Osteocyte (in vitro differentiated cells): ENCODE results near the gene MAGED1. TPM values are rescaled to one million over a fixed set of nuclear protein-coding genes. Genes with fewer than 3 reads are reported as not detected.
A peak's percentile ranks its signal among the peaks of the same experiment; 100 is the strongest.

ENCODE experiments used
- DNase-seq: peaks from one replicate; pipeline ENCODE4 v3.0.0; 2021; ENCODE audit warnings: mixed read lengths; ENCODE audit not compliant: unreplicated experiment; ENCODE audit errors: extremely low spot score
- H3K27ac Mint-ChIP-seq: one replicate; pipeline ENCODE4 v1.8.0; 2021; ENCODE audit warnings: mild to moderate bottlenecking, mixed read lengths; ENCODE audit not compliant: unreplicated experiment
- H3K27me3 Mint-ChIP-seq: one replicate; pipeline ENCODE4 v1.8.0; 2021; ENCODE audit warnings: mixed read lengths; ENCODE audit not compliant: unreplicated experiment
- H3K36me3 Mint-ChIP-seq: one replicate; pipeline ENCODE4 v1.8.0; 2021; ENCODE audit warnings: mixed read lengths; ENCODE audit not compliant: unreplicated experiment
- H3K4me1 Mint-ChIP-seq: one replicate; pipeline ENCODE4 v1.8.0; 2021; ENCODE audit warnings: mixed read lengths; ENCODE audit not compliant: unreplicated experiment
- H3K4me3 Mint-ChIP-seq: one replicate; pipeline ENCODE4 v1.8.0; 2021; ENCODE audit warnings: mild to moderate bottlenecking, moderate library complexity, mixed read lengths; ENCODE audit not compliant: unreplicated experiment
- H3K9me3 Mint-ChIP-seq: one replicate; pipeline ENCODE4 v1.8.0; 2021; ENCODE audit warnings: mixed read lengths; ENCODE audit not compliant: unreplicated experiment
- CTCF ChIP-seq: fragments of 200-600 bp; sonication (generic); IDR thresholded peaks from 2 replicates; pipeline ENCODE4 v1.5.0; 2021; ENCODE audit warnings: antibody characterized with exemption, mild to moderate bottlenecking, moderate library complexity
- long read RNA-seq: library from polyadenylated mRNA; unstranded; transcript quantifications from one replicate; pipeline ENCODE4 v2.0.0, GENCODE V29; 2021
- total RNA-seq: library from RNA; stranded (reverse); gene quantifications from 2 replicates; pipeline ENCODE4 v1.2.1, GENCODE V29; 2021

Gene MAGED1
- total RNA-seq = 396 and 401 TPM in 2 replicates
- long read RNA-seq, transcript MAGED1-201 (13 exons, 2,747 nt) = major isoform, 436 of 710 reads
- long read RNA-seq, transcript MAGED1-204 (13 exons, 2,701 nt) = minor isoform, 69 of 710 reads
- long read RNA-seq, partial matches to known transcripts = 182 of 710 reads
- long read RNA-seq, other reads (novel, unspliced or antisense) = 23 of 710 reads

GRCh38 chrX:51892921-51893745 lies at the start of gene MAGED1:
TSS of gene MAGED1 (plus strand) at chrX:51893623. CDS start at chrX:51894305, 682 bp downstream.
- H3K27ac Mint-ChIP-seq = peak within 1 kb of the TSS; percentile 88
- H3K4me3 Mint-ChIP-seq = peak within 1 kb of the TSS; percentile 85
- peaks cover 18% of the 10 kb centered on the region for H3K36me3 Mint-ChIP-seq
- peak; percentile 96 for DNase-seq
- peaks cover 41% of the 10 kb centered on the region for H3K4me1 Mint-ChIP-seq
- H3K9me3 Mint-ChIP-seq = no peaks in the 10 kb centered on the region
- no peak for TF ChIP-seq CTCF
- no peaks in the 10 kb centered on the region for H3K27me3 Mint-ChIP-seq

- Mint-ChIP-seq H3K4me1 (peaks cover 10% of the 10 kb centered on the region), H3K36me3 (peaks cover 6% of the 10 kb centered on the region), H3K4me3 (no peak overlapping the region), H3K27ac (no peak overlapping the region), H3K9me3 (peaks cover 11% of the 10 kb centered on the region), H3K27me3 (no peaks in the 10 kb centered on the region)
- no peak for TF ChIP-seq CTCF
- DNase-seq = no peak
These were observed 46.0 kb upstream of the MAGED1 start for GRCh38 chrX:51847463-51847862.

- no peak for DNase-seq
- Mint-ChIP-seq H3K4me1 (peaks cover 10% of the 10 kb centered on the region), H3K27ac (no peak overlapping the region), H3K4me3 (no peak overlapping the region), H3K9me3 (peaks cover 14% of the 10 kb centered on the region), H3K27me3 (no peaks in the 10 kb centered on the region), H3K36me3 (peaks cover 8% of the 10 kb centered on the region)
- no peak for TF ChIP-seq CTCF
These were observed 41.8 kb upstream of the MAGED1 start for GRCh38 chrX:51851507-51852085.

GRCh38 chrX:51852096-51852495 lies 41.3 kb upstream of the MAGED1 start:
- H3K36me3 Mint-ChIP-seq = peaks cover 10% of the 10 kb centered on the region
- H3K27ac Mint-ChIP-seq = no peak overlapping the region
- no peak for TF ChIP-seq CTCF
- H3K27me3 Mint-ChIP-seq = no peaks in the 10 kb centered on the region
- DNase-seq = no peak
- no peak overlapping the region for H3K4me3 Mint-ChIP-seq
- H3K4me1 Mint-ChIP-seq = peaks cover 10% of the 10 kb centered on the region
- peaks cover 17% of the 10 kb centered on the region for H3K9me3 Mint-ChIP-seq

GRCh38 chrX:51852621-51853020 lies 40.8 kb upstream of the MAGED1 start:
- H3K27me3 Mint-ChIP-seq = no peaks in the 10 kb centered on the region
- H3K4me3 Mint-ChIP-seq = no peak overlapping the region
- peaks cover 14% of the 10 kb centered on the region for H3K36me3 Mint-ChIP-seq
- DNase-seq = no peak
- peaks cover 22% of the 10 kb centered on the region for H3K9me3 Mint-ChIP-seq
- no peak for TF ChIP-seq CTCF
- H3K27ac Mint-ChIP-seq = no peak overlapping the region
- peaks cover 7% of the 10 kb centered on the region for H3K4me1 Mint-ChIP-seq
